ENCODE measurements around the gene USP24.

USP24 gene, protein sequence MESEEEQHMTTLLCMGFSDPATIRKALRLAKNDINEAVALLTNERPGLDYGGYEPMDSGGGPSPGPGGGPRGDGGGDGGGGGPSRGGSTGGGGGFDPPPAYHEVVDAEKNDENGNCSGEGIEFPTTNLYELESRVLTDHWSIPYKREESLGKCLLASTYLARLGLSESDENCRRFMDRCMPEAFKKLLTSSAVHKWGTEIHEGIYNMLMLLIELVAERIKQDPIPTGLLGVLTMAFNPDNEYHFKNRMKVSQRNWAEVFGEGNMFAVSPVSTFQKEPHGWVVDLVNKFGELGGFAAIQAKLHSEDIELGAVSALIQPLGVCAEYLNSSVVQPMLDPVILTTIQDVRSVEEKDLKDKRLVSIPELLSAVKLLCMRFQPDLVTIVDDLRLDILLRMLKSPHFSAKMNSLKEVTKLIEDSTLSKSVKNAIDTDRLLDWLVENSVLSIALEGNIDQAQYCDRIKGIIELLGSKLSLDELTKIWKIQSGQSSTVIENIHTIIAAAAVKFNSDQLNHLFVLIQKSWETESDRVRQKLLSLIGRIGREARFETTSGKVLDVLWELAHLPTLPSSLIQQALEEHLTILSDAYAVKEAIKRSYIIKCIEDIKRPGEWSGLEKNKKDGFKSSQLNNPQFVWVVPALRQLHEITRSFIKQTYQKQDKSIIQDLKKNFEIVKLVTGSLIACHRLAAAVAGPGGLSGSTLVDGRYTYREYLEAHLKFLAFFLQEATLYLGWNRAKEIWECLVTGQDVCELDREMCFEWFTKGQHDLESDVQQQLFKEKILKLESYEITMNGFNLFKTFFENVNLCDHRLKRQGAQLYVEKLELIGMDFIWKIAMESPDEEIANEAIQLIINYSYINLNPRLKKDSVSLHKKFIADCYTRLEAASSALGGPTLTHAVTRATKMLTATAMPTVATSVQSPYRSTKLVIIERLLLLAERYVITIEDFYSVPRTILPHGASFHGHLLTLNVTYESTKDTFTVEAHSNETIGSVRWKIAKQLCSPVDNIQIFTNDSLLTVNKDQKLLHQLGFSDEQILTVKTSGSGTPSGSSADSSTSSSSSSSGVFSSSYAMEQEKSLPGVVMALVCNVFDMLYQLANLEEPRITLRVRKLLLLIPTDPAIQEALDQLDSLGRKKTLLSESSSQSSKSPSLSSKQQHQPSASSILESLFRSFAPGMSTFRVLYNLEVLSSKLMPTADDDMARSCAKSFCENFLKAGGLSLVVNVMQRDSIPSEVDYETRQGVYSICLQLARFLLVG (N-terminal part only)

DNA sequence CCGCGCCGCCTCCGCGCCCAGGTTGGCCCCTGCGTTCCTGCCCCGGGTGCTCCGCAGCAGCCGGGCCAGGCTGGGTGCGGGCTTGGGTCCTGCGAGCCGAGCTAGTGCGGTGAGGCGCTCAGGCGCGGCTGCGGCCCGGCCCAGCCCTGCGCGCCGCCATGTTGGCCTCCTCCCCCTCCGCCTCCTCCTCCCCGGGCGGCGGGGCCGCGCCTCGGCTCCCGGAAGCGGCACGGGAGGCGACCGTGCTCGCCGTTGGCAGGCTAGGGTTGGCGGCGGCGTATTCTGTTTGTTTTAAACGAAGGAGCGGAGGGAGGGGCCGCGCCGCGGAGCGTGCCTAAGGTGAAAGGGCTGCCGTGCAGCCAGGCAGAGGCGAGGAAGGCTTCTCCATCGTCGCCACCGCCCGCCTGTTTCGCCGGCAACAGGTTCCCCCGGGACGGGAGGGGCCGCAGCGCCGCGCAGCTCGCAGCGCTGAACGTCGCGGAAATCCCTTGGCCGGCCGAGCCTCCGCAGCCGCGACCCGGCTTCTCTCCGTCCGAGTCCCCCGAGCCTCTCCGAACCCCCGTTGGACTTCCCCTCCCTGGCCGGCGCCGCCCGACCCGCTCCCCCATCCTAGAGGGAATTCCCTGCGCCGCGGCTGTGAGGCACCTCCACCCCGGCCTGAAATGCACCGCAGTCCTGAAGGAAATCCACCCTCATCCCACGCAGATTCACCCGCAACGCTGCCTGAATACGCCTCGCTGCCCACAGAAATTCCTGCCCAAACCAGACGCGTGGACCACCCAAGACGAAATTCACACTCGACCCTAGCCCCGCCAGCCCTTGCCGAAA, at the start of gene USP24:
TSS of gene USP24 (minus strand) at position 171 of the 828 bp plus-strand sequence. CDS start 251 bp downstream, outside the sequence.
- Mint-ChIP-seq H3K36me3 (peaks cover 8% of the 10 kb centered on the region), H3K27ac (peak within 1 kb of the TSS; percentile 99), H3K9me3 (no peaks in the 10 kb centered on the region), H3K4me3 (peak within 1 kb of the TSS; percentile 95), H3K27me3 (no peaks in the 10 kb centered on the region), H3K4me1 (peaks cover 69% of the 10 kb centered on the region)
- ATAC-seq: peak; percentile 91

GRCh38 chr1:55262822-55263221, 47.7 kb upstream of the USP24 start:
- Mint-ChIP-seq H3K27ac (peak overlapping the region; percentile 89), H3K36me3 (no peaks in the 10 kb centered on the region), H3K4me3 (no peak overlapping the region), H3K27me3 (no peaks in the 10 kb centered on the region), H3K4me1 (peaks cover 52% of the 10 kb centered on the region), H3K9me3 (no peaks in the 10 kb centered on the region)
- no peak for ATAC-seq

- Mint-ChIP-seq H3K9me3 (no peaks in the 10 kb centered on the region), H3K27me3 (no peaks in the 10 kb centered on the region), H3K4me1 (peaks cover 72% of the 10 kb centered on the region), H3K27ac (peak overlapping the region; percentile 89), H3K36me3 (no peaks in the 10 kb centered on the region), H3K4me3 (peak overlapping the region; percentile 64)
- ATAC-seq: peak; percentile 93
Observed at GRCh38 chr1:55259911-55260609, 44.9 kb upstream of the USP24 start.

DNA sequence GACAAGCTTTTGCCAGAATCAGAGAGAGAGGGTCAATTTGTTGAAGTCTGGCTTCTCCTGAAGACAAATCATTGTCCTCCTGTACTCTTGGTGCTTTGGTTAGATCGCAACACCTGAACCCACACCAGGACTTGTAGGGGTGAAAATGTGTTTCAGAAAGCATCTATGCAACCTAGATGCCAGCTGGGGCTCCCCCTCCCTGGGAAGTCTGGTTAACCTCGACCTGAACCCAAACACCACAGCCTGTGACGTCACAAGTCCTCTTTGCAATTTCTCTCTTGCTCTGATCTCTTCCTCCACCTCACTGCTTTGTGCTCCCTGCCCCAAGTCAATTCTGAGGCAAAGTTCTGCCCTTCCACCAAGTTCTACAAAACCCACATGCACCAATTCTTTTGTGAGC, 42.8 kb upstream of the USP24 start:
- peaks cover 71% of the 10 kb centered on the region for H3K4me1 Mint-ChIP-seq
- no peaks in the 10 kb centered on the region for H3K9me3 Mint-ChIP-seq
- no peaks in the 10 kb centered on the region for H3K27me3 Mint-ChIP-seq
- H3K36me3 Mint-ChIP-seq: no peaks in the 10 kb centered on the region
- peak; percentile 74 for ATAC-seq
- peak overlapping the region; percentile 89 for H3K27ac Mint-ChIP-seq
- H3K4me3 Mint-ChIP-seq: peak overlapping the region; percentile 8

- H3K4me3 Mint-ChIP-seq: peak overlapping the region; percentile 8
- H3K9me3 Mint-ChIP-seq: no peaks in the 10 kb centered on the region
- H3K36me3 Mint-ChIP-seq: no peaks in the 10 kb centered on the region
- no peaks in the 10 kb centered on the region for H3K27me3 Mint-ChIP-seq
- ATAC-seq: no peak
- H3K4me1 Mint-ChIP-seq: peaks cover 66% of the 10 kb centered on the region
- peak overlapping the region; percentile 54 for H3K27ac Mint-ChIP-seq
Observed at GRCh38 chr1:55255901-55256300, 40.7 kb upstream of the USP24 start.

DNA sequence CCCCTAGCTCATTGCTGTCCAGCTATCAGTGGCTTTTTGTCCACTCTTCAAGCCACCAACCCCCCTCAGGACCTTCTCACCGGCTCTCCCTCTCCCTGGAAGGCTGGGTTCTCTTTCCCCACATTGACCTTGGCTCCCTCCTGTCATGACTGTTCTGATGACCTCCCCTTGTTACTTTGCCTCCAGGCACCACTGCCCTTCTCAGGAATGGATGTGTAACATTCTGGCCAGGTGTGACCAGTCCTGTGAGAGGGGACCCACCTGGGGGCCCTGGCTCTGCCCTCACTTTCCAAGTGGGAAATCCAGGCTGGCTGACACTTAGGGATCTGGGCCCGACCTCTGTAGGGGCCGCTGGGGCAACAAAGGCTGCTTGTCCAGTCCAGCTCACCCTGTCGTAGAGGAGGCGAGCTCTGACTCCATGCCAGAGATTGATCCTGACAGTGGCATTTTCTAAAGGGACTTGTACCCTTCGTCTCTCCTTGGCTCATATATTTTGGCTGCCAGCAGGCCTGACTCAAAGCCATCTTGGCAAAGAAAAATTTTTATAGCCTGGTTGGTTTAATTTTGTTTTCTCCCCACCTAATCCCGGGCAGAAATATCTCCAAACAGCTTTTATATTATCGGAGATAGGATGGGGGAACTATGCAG, 37.9 kb upstream of the USP24 start:
- H3K4me3 Mint-ChIP-seq: no peak overlapping the region
- peak overlapping the region; percentile 80 for H3K27ac Mint-ChIP-seq
- ATAC-seq: no peak

DNA sequence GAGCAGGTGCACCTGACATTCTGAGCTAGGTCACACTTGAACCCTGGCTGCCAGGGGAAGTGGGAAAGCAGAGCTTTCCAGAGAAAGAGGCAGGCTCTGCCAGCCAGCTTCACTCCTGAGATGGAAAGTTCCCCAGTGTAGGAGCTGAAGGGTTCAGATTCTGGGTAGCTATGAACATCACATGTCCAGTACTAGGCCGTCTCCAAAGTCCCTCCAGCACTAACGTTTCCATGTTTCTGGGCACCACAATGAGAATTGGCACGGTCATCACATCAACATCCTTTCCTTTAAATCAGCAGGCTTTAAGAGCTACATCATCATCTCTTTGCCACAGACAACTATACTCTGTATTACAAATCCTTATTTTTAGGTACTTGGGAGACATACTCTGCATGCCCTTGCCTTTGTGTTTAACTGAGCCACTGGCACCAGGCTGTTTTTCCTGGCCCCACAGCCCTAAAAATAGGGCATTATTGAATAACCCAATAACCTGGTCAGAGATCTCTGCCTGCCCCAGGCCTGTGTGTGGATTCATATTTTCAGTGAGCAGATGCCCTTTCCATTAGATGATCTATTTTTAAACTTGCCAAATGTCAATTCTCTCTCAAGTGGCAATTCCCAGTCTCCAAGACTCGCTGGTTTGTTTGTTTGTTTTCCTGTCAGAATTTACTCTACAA, 35.4 kb upstream of the USP24 start:
- H3K27me3 Mint-ChIP-seq: no peaks in the 10 kb centered on the region
- no peaks in the 10 kb centered on the region for H3K36me3 Mint-ChIP-seq
- no peak overlapping the region for H3K4me3 Mint-ChIP-seq
- peaks cover 16% of the 10 kb centered on the region for H3K4me1 Mint-ChIP-seq
- H3K27ac Mint-ChIP-seq: no peak overlapping the region
- no peaks in the 10 kb centered on the region for H3K9me3 Mint-ChIP-seq
- ATAC-seq: no peak

More for the DNA sequence above, 37.9 kb upstream of the USP24 start:
- Mint-ChIP-seq H3K36me3 (no peaks in the 10 kb centered on the region), H3K4me1 (peaks cover 37% of the 10 kb centered on the region), H3K9me3 (no peaks in the 10 kb centered on the region), H3K27me3 (no peaks in the 10 kb centered on the region)

- Mint-ChIP-seq H3K27ac (no peak overlapping the region), H3K9me3 (no peaks in the 10 kb centered on the region), H3K4me3 (no peak overlapping the region), H3K27me3 (no peaks in the 10 kb centered on the region), H3K4me1 (peaks cover 18% of the 10 kb centered on the region), H3K36me3 (no peaks in the 10 kb centered on the region)
- ATAC-seq: no peak
Observed at GRCh38 chr1:55249646-55250398, 34.7 kb upstream of the USP24 start.

DNA sequence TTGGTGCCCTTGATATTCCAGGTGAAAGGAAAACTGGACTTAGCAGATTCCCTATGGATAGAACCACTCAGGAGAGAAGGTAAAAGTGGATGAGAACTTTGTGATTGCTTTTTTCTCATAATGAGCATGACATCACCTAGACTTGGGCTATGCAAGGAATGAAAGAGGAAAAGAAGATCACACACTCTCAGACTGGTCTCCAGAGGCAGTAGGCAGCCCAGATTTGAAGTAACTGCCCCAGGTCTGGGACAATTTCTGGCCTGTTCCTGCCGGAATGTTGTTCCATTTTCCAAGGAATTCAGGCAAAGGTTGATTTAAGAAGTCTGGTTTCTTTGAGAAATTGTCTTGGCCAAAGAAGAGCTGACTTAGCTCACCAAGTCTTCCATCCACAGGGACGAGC, 31.7 kb upstream of the USP24 start:
- H3K9me3 Mint-ChIP-seq: no peaks in the 10 kb centered on the region

GRCh38 chr1:55246331-55246730, 31.2 kb upstream of the USP24 start:
- no peak for ATAC-seq
- H3K4me3 Mint-ChIP-seq: no peak overlapping the region
- H3K4me1 Mint-ChIP-seq: peaks cover 20% of the 10 kb centered on the region
- no peaks in the 10 kb centered on the region for H3K27me3 Mint-ChIP-seq
- no peak overlapping the region for H3K27ac Mint-ChIP-seq
- H3K36me3 Mint-ChIP-seq: no peaks in the 10 kb centered on the region
- no peaks in the 10 kb centered on the region for H3K9me3 Mint-ChIP-seq

More for the DNA sequence above, 31.7 kb upstream of the USP24 start:
- no peak overlapping the region for H3K4me3 Mint-ChIP-seq
- ATAC-seq: no peak
- no peaks in the 10 kb centered on the region for H3K27me3 Mint-ChIP-seq
- no peak overlapping the region for H3K27ac Mint-ChIP-seq
- peaks cover 20% of the 10 kb centered on the region for H3K4me1 Mint-ChIP-seq
- no peaks in the 10 kb centered on the region for H3K36me3 Mint-ChIP-seq

DNA sequence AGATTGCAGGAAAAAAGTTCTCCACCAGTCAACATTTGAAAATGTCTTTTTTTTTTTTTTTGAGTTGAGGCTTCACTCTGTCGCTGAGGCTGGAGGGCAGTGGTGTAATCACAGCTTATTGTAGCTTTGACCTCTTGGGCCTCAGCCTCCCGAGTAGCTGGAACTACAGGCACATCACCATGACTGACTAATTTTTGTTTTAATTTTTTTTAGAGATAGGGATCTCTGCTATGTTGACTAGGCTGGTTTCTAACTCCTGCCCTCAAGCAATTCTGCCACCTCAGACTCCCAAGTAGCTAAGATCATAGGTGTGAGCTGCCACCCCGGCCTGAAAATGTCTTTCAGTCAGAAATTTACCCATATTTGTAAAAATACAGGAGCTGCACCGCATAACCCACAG, 30.6 kb upstream of the USP24 start:
- peaks cover 20% of the 10 kb centered on the region for H3K4me1 Mint-ChIP-seq
- H3K4me3 Mint-ChIP-seq: no peak overlapping the region
- no peaks in the 10 kb centered on the region for H3K36me3 Mint-ChIP-seq
- ATAC-seq: no peak
- H3K27ac Mint-ChIP-seq: no peak overlapping the region
- no peaks in the 10 kb centered on the region for H3K9me3 Mint-ChIP-seq
- H3K27me3 Mint-ChIP-seq: no peaks in the 10 kb centered on the region

DNA sequence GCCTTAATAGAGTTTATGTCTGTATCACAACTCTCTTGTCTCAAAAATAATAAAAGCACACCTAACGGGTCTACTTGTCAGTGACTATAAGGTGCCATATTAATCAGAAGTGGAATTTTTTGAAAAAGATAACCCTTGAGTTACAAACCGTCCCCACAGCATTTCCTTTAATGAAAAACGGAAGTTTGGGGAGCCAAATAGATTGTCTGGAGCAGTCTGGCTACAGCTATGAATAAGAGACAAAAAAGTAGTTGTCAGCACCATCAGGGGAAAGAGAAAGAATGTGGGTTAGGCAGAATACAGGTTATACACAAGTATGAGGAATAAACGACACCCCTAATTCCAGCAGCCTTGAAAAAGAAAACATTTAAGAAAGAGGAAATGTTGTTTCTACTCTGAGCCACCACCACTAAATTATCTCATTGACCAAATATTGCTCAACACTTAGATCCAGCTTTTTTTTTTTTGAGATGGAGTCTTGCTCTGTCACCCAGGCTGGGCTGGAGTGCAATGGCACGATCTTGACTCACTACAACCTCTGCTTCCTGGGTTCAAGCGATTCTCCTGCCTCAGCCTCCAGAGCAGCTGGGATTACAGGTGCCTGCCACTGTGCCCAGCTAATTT, 29.4 kb upstream of the USP24 start:
- H3K4me1 Mint-ChIP-seq: peaks cover 20% of the 10 kb centered on the region
- H3K27ac Mint-ChIP-seq: no peak overlapping the region
- H3K36me3 Mint-ChIP-seq: no peaks in the 10 kb centered on the region
- peaks cover 3% of the 10 kb centered on the region for H3K9me3 Mint-ChIP-seq
- no peak overlapping the region for H3K4me3 Mint-ChIP-seq
- H3K27me3 Mint-ChIP-seq: no peaks in the 10 kb centered on the region
- ATAC-seq: no peak

Measured in stimulated activated memory B cell treated with anti-CD40 and anti-IgM and Interleukin-4, amounts not matched to agents 10 μg/mL and 1 μg/mL and 100 μg/mL, for 72 hours (primary cell).